ENCODE results near the gene IGFBP6.

IGFBP6 gene

DNA sequence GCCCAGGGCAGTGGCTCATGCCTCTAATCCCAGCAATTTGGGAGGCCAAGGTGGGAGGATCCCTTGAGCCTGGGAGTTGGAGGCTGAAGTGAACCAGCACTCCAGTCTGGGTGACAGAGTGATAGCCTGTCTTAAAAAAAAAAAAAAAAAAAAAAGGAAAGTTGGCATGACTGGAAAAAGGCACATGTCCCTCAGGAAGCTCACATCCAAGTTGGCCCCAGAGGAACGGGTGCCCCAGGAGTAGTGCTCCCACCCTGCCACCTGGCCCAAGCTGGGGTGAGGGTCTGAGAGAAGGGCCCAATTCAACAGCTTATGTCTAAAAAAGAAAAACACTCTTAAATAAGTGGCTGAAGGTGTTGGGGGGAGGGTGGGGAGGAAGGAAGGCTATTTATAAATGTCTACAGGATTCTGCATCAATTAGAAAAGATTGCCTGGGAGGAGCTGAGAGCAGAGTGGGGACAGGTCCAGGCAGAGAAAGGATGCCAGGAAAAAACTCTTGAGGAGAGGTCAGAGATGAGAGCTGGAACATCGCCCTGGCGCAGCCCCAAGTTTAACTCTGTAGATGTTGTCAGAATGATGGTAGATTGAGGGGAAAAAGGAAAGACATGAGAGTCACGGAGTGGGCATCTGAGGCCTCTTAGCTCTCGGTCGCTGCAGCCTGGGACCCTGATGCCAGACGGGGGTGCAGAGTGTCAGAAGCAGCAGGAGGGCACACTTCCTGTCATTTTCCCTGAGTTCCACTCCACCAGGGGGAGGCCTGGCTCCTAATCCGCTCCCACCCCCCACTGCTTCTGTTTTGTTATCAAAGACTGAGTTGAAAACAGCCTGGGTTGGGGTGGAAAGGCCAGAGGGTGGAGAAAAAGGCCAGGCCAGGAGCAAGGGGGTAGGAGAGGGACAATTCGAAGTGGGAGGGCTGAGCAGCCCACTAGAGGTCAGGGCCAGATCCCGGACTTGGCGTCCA, 25.6 kb upstream of the IGFBP6 start:
- CTCF ChIA-PET: interaction anchor here (0.7 to 12.1 kb wide), 3 partner anchors 22 to 405 kb away, joined by 3 to 250 read pairs (median 4); partner anchors contain the start of genes IGFBP6 and SOAT2
- Mint-ChIP-seq H3K4me3 (no peak overlapping the region), H3K27me3 (no peaks in the 10 kb centered on the region), H3K9me3 (no peaks in the 10 kb centered on the region), H3K36me3 (peaks cover 41% of the 10 kb centered on the region), H3K4me1 (peaks cover 5% of the 10 kb centered on the region), H3K27ac (no peak overlapping the region)
- no peak for DNase-seq

GRCh38 chr12:53073881-53074280, 23.6 kb upstream of the IGFBP6 start:
- H3K4me1 Mint-ChIP-seq: peaks cover 20% of the 10 kb centered on the region
- H3K9me3 Mint-ChIP-seq: no peaks in the 10 kb centered on the region
- peaks cover 39% of the 10 kb centered on the region for H3K36me3 Mint-ChIP-seq
- H3K27me3 Mint-ChIP-seq: no peaks in the 10 kb centered on the region
- H3K27ac Mint-ChIP-seq: no peak overlapping the region
- DNase-seq: no peak
- CTCF ChIA-PET: interaction anchor here (1.0 to 12.1 kb wide), 3 partner anchors 8 to 26 kb away, joined by 3 to 250 read pairs (median 4); partner anchors contain the start of genes IGFBP6 and SOAT2
- no peak overlapping the region for H3K4me3 Mint-ChIP-seq

- no peaks in the 10 kb centered on the region for H3K9me3 Mint-ChIP-seq
- H3K27me3 Mint-ChIP-seq: no peaks in the 10 kb centered on the region
- peaks cover 23% of the 10 kb centered on the region for H3K4me1 Mint-ChIP-seq
- CTCF ChIA-PET: interaction anchor here (1.0 to 12.1 kb wide), 5 partner anchors 8 to 25 kb away, joined by 3 to 250 read pairs (median 4); partner anchors contain the start of genes IGFBP6 and SOAT2
- no peak overlapping the region for H3K27ac Mint-ChIP-seq
- H3K4me3 Mint-ChIP-seq: no peak overlapping the region
- DNase-seq: no peak
- H3K36me3 Mint-ChIP-seq: peaks cover 39% of the 10 kb centered on the region
Observed at GRCh38 chr12:53074283-53074998, 23.0 kb upstream of the IGFBP6 start.

DNA sequence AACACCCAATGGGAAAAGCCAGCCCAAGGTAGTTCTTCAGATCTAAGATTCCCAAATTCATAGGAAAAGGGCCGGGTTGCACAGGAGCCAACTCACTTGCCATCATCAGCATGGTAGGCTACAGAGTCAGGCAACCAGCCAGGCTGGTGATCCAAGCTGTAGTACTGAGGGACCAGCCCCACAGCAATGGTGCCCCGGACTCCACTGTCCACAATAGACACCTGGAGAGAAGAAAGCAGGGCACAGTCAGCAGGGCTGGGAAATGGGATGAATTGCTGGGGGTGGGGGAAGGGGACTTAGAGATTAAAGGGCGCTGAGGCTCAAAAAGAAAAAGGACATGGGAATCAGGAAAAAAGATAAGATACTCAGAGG, 22.5 kb upstream of the IGFBP6 start:
- Mint-ChIP-seq H3K4me1 (peaks cover 27% of the 10 kb centered on the region), H3K27me3 (no peaks in the 10 kb centered on the region), H3K27ac (no peak overlapping the region), H3K9me3 (no peaks in the 10 kb centered on the region), H3K36me3 (peaks cover 39% of the 10 kb centered on the region), H3K4me3 (no peak overlapping the region)
- CTCF ChIA-PET: interaction anchor here (1.0 to 3.2 kb wide), 3 partner anchors 9 to 24 kb away, joined by 3 to 41 read pairs (median 4); no protein-coding TSS in a partner anchor
- DNase-seq: no peak

DNA sequence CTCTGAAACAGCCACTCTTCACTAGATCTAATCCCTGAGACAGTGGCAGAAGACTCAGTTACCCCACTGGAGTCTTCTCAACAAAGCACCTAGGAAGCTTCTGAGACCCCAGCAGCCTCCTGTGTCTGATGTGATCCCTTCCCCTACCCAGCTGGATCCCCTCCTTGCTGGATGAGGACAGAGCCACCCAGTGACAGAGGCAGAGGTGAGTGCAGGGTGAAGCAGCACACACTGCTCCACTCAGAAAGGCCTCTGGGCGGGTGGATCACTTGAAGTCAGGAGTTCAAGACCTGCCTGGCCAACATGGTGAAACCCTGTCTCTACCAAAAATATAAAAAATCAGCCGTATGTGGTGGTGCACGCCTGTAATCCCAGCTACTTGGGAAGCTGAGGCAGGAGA, 21.0 kb upstream of the IGFBP6 start:
- Mint-ChIP-seq H3K4me3 (no peak overlapping the region), H3K9me3 (no peaks in the 10 kb centered on the region), H3K36me3 (peaks cover 32% of the 10 kb centered on the region), H3K4me1 (peaks cover 31% of the 10 kb centered on the region), H3K27ac (no peak overlapping the region), H3K27me3 (no peaks in the 10 kb centered on the region)
- DNase-seq: no peak
- CTCF ChIA-PET: interaction anchor here (1.3 to 3.2 kb wide), 2 partner anchors 10 kb away, joined by 3 to 41 read pairs; no protein-coding TSS in a partner anchor

DNA sequence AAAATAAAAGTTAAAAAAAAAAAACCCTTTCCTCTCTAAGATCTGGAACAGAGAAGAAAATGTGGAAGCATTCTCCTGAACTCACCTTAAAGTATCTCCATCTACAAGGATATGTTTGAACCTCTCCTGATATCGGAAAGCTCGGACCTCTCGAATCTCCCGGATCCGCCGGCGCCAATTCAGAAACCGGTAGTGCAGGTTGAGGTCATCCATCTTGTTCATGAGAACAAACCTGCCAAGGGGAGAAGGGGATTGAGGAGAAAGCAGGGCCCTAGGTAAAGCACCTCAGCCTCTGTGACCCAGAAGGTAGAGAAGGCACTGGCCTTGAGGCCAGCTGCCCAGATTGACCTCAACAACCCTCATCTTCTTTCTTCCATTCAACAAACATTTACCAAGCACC, 20.4 kb upstream of the IGFBP6 start:
- Mint-ChIP-seq H3K4me3 (peak overlapping the region; percentile 40), H3K27me3 (no peaks in the 10 kb centered on the region), H3K27ac (peak overlapping the region; percentile 1), H3K4me1 (peaks cover 31% of the 10 kb centered on the region), H3K9me3 (no peaks in the 10 kb centered on the region), H3K36me3 (peaks cover 28% of the 10 kb centered on the region)
- CTCF ChIA-PET: interaction anchor here (1.3 to 3.7 kb wide), 3 partner anchors 9 to 23 kb away, joined by 3 to 41 read pairs (median 10); no protein-coding TSS in a partner anchor
- DNase-seq: no peak

GRCh38 chr12:53078425-53079225, 18.8 kb upstream of the IGFBP6 start:
- no peaks in the 10 kb centered on the region for H3K9me3 Mint-ChIP-seq
- peaks cover 17% of the 10 kb centered on the region for H3K36me3 Mint-ChIP-seq
- H3K4me1 Mint-ChIP-seq: peaks cover 29% of the 10 kb centered on the region
- H3K27me3 Mint-ChIP-seq: no peaks in the 10 kb centered on the region
- peak overlapping the region; percentile 92 for H3K27ac Mint-ChIP-seq
- H3K4me3 Mint-ChIP-seq: peak overlapping the region; percentile 92
- CTCF ChIA-PET: interaction anchor here (0.6 to 3.7 kb wide), 7 partner anchors 12 to 242 kb away, joined by 3 to 47 read pairs (median 4); partner anchors contain the start of genes AAAS, IGFBP6 and SOAT2
- no peak for DNase-seq

GRCh38 chr12:53079226-53080117, 18.0 kb upstream of the IGFBP6 start, which contains the start of gene SPRYD3:
SPRYD3 (minus strand) TSS chr12:53079390; CDS start chr12:53079333, 57 bp downstream.
- peaks cover 11% of the 10 kb centered on the region for H3K36me3 Mint-ChIP-seq
- CTCF ChIA-PET: interaction anchor here (0.8 to 3.7 kb wide), 8 partner anchors 13 to 666 kb away, joined by 3 to 47 read pairs (median 4); partner anchors contain the start of genes AAAS, IGFBP6 and SOAT2
- DNase-seq: peak; percentile 98
- H3K4me1 Mint-ChIP-seq: peaks cover 29% of the 10 kb centered on the region
- no peaks in the 10 kb centered on the region for H3K27me3 Mint-ChIP-seq
- peak within 1 kb of the TSS; percentile 92 for H3K4me3 Mint-ChIP-seq
- H3K27ac Mint-ChIP-seq: peak within 1 kb of the TSS; percentile 92
- H3K9me3 Mint-ChIP-seq: no peaks in the 10 kb centered on the region

DNA sequence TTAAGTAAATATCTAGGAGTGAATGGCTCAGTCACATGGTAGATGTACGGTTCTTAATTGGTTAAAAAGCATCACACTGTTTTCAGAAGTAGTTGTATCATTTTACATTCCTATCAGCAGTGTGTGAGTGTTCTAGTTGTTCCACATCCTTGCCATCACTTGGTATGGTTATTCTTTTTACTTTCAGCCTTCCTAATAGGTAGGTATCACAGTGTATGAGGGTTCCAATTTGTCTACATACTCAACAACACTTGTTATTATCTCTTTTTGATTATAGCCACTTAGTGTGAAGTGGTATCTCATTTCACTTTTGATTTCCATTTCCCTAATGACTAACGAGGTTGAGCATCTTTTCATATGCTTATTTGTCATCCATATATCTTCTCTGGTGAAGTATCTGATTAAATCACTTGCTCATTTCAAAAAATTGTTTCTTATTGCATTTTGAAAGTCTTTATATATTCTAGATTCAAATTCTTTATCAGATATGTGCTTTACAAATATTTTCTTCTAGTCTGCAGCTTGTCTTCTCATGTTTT, 14.8 kb upstream of the IGFBP6 start:
- DNase-seq: no peak
- Mint-ChIP-seq H3K27me3 (peaks cover 6% of the 10 kb centered on the region), H3K27ac (no peak overlapping the region), H3K4me1 (peaks cover 24% of the 10 kb centered on the region), H3K4me3 (no peak overlapping the region), H3K36me3 (no peaks in the 10 kb centered on the region), H3K9me3 (no peaks in the 10 kb centered on the region)
- CTCF ChIA-PET: interaction anchor here (2.0 kb wide), 1 partner anchor 16 kb away, joined by 5 read pairs; no protein-coding TSS in a partner anchor

- Mint-ChIP-seq H3K36me3 (no peaks in the 10 kb centered on the region), H3K27ac (no peak overlapping the region), H3K4me1 (peaks cover 3% of the 10 kb centered on the region), H3K4me3 (no peak overlapping the region), H3K27me3 (peaks cover 23% of the 10 kb centered on the region), H3K9me3 (no peaks in the 10 kb centered on the region)
- CTCF ChIA-PET: interaction anchor here (1.1 to 2.7 kb wide), 4 partner anchors 9 to 22 kb away, joined by 3 to 12 read pairs (median 4); no protein-coding TSS in a partner anchor
- DNase-seq: no peak
Observed at GRCh38 chr12:53086361-53086760, 11.1 kb upstream of the IGFBP6 start.

GRCh38 chr12:53090105-53090504, 7.4 kb upstream of the IGFBP6 start:
- CTCF ChIA-PET: no interaction called here
- H3K9me3 Mint-ChIP-seq: no peaks in the 10 kb centered on the region
- DNase-seq: no peak
- no peak overlapping the region for H3K27ac Mint-ChIP-seq
- no peaks in the 10 kb centered on the region for H3K36me3 Mint-ChIP-seq
- peaks cover 3% of the 10 kb centered on the region for H3K4me1 Mint-ChIP-seq
- no peak overlapping the region for H3K4me3 Mint-ChIP-seq
- peaks cover 48% of the 10 kb centered on the region for H3K27me3 Mint-ChIP-seq

DNA sequence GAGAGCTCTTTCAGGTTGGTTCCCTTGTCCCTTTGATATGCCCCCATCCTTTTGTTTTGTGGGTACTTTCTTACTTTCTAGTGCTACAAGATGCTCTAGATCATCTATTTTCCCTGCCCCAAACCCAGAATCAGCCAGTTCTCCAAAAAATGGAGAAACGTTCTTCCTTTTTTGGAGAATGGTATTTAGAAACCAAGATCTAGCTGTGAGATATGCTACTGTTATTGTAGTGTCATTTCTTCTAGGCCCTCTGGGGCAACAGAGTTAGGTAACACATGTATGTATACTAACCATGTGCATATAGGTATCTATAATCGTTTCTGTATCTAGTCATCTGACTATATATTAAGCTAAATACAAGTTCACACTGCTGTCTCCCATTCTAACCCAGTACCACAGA, 6.9 kb upstream of the IGFBP6 start:
- no peaks in the 10 kb centered on the region for H3K36me3 Mint-ChIP-seq
- CTCF ChIA-PET: no interaction called here
- H3K27ac Mint-ChIP-seq: no peak overlapping the region
- H3K9me3 Mint-ChIP-seq: no peaks in the 10 kb centered on the region
- H3K27me3 Mint-ChIP-seq: peaks cover 49% of the 10 kb centered on the region
- H3K4me1 Mint-ChIP-seq: peaks cover 3% of the 10 kb centered on the region
- no peak for DNase-seq
- H3K4me3 Mint-ChIP-seq: no peak overlapping the region

All from activated naive CD4-positive, alpha-beta T cell treated with anti-CD3 and anti-CD28 coated beads, Interleukin-2, amount 10 ng/mL, durations not matched to agents 7 days and 5 days (primary cell).